GM18517 (cell line): Measurements from ENCODE around the gene BBIP1.

Experiments
- ATAC-seq: cut with Tn5 transposase; IDR thresholded peaks from one replicate; pipeline ENCODE4 v1.9.1; 2021; ENCODE audit warnings: mild to moderate bottlenecking, moderate library complexity; ENCODE audit not compliant: unreplicated experiment

Gene BBIP1

GRCh38 chr10:110864662-110865140 lies 54.3 kb downstream of the BBIP1 start:
- peak; percentile 75 for ATAC-seq

DNA sequence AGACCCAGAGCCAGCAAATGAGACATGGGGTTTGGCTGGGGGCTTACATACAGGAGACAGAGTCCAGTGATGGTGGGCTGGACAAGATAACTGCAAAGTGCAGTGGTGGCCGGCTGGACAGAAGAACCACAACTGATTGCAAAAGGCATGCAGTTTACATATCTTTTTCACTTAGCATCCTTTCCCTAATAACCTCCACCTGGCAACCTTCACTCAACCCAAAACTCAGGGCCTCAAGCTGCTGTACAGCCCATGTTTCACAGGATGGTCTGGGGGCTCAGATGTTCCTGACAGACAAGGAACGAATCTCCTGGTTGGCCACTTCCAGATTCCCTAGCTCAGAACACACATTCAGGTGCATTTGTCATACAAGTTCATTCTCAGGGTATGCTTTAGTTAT lies 55.0 kb downstream of the BBIP1 start:
- ATAC-seq, result no peak

DNA sequence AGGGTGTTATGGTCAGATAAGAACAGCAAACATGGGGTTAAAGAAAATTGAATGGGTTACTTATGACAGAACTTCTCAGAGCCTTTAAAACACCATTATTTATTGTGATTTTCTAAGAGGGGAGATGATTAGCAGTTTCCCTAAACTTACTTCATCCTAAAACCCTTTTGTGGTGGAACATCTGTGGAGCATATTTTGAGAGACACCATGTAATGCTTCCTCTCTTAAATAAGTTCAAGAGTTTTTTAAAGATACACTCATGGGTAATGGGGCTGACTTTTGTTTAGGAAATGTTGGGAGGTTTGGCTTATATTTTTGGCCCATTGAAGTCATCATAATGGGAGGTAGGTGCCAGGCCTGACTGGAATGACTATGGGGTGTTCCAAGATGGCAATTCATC lies 55.6 kb downstream of the BBIP1 start:
- no peak for ATAC-seq

- ATAC-seq, result no peak
Measured at GRCh38 chr10:110862961-110863360, 56.0 kb downstream of the BBIP1 start.

GRCh38 chr10:110861930-110862649 lies 56.9 kb downstream of the BBIP1 start:
- no peak for ATAC-seq

DNA sequence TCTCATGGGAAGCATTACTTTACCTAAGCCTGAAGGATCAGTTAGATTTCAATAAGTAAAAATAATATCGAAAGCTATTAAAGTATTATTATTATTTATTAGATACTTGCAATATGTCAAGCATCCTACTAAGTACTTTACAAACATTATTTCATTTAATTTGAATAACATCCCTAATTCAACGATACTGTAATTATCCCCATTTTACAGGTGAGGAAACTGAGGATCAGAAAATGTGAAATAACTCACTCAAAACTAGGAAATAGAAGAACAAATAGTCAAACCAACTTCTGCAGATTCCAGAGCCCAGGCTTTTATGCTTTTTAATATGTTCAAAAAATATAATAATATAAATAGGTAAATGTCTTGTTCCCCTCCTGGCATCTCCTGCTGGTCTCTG lies 57.5 kb downstream of the BBIP1 start:
- no peak for ATAC-seq

GRCh38 chr10:110860576-110861241 lies 58.3 kb downstream of the BBIP1 start:
- ATAC-seq, result peak; percentile 42

- no peak for ATAC-seq
Measured at GRCh38 chr10:110859973-110860376, 59.0 kb downstream of the BBIP1 start.

DNA sequence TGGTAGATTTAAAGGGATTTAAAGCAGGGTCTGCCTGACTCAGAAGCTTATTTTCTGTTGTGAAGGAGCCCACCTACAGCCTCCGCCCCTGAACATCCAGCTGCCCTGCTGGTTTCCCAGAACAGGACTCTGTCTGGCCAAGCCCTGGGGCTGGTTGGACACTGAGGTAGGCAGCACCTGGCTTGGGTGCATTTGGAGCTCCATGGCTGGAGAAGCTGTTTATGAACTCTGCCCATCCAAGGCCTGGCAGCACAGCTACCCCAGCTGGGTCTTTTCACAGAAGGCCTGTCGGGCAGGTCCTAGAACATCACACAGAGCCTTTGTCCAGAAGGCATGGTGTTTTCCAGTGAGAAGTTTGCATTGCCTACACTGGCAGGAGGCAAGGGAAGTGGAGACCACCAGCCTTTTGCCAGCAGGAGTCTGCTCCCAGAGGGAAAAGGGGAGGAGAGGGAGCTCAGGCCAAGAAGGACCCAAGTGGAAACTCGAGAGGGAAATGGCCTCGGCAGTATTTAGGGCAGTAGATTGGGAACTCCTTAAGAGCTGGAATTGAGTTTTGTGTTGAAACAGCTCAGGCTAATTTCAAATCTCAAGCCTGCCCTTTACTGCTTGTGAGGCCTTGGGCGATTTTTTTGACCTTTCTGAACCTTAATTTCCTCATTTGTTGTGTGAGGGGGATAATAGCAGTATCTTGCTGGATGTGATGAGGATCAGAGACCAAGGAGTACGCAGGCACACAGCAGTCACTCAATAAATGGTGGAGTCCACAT lies 59.6 kb downstream of the BBIP1 start:
- ATAC-seq, result no peak

DNA sequence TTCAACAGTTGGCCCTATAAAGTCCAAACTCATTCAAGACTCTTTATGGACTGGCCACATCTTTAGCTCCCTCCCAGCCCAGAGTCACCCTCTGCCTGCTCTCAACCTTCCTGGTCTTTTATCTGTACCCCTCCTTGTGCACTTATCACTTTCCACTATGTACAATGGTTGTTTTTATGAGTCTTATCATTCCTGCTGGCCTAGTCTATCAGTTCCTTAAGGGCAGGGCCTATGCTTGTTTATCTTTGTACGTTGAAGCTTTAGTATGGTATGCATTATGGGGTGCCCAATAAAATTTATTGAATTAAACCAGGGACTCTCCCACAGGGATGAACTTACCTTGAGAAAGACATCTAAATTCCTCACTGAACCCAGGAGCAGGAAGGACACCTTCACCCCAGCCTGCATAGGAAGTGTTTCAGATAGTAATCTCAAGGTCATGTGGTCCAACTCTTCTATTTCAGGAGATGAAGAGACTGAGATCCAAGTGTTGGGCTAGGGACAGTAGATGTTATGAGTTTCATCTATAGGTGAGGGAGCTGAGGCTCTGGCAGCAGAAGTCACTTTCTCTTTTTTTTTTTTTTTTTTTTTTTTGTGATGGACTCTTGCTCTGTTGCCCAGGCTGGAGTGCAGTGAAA lies 60.6 kb downstream of the BBIP1 start:
- no peak for ATAC-seq

GRCh38 chr10:110857265-110858171 lies 61.5 kb downstream of the BBIP1 start:
- no peak for ATAC-seq

DNA sequence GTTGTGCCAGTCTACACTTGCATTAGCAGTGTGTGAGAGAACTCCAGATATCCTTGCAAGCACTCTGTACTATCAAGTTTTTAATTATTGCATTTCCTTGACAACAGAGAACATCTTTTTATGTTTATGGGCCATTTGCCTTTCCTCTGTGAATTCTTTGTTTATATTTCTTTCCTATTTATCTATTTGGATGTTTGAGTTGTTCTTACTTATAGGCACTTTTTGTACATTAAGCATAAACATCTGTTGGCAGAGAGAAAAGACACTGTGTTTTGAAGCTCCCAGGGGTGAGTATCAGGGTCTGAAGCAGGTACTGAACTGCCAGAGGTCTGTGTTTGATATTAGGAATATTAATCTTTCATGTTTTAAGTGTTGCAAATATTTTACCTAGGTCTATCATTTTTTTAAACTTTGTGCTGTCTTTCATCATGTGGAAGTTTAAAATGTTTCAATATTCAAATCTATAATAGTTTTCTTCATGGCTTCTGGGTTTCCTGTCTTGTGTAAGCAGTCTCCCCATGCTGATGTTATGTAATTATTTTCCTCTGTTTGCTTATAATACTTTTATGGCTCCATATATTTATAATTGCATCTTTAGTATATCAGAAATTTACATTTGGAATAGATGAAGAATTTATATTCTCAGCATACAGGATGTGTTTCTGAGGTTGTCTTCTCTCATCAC lies 64.9 kb downstream of the BBIP1 start:
- no peak for ATAC-seq

GRCh38 chr10:110852947-110853346 lies 66.0 kb downstream of the BBIP1 start:
- ATAC-seq, result no peak

- no peak for ATAC-seq
Measured at GRCh38 chr10:110852255-110852896, 66.6 kb downstream of the BBIP1 start.

DNA sequence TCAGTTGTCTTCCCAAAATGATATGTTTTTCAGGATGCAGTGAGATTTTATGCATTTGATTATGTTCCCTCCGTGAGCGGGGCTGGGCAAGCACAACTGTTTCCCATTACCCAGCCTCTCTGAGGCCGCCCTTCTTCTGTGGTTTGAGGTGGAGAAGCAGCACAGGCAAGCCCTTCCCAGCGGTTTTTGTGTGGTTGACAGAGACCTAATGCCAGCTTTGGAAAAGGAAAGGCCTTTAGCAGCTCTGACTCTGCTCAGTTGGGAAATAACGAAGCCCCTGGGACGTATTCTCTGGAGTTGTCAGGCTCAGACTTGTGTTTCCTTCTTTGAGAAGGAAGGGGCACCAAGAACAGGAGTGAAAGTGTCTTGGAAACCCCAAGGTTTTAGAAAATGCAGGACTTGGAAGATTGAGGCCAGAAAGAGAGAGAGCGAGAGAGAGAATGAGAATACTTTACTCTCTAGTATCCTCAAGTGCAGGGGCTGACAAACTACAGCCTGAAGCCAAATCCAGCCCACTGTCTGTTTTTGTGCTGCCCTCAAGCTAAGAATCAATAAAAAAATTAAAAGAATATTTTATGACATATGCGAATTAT lies 67.9 kb downstream of the BBIP1 start:
- ATAC-seq, result no peak

DNA sequence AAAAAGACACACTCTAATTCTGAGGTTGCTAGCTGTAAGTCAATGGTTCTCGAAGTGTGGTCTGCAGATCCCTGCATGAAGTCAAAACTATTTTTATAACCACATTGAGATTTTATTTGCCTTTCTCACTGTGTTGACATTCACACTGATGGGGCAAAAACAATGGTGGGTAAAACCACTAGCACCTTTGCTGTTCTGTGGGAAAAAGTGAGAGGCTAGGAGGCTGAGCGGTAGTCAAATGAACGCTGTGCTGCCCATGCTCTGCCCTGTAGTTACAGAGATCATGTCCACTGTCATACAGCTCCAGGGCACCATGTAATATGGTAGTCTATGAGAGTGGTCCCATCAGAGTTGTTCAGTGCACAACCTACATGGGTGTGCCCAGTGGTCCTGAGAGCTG lies 68.9 kb downstream of the BBIP1 start:
- ATAC-seq, result no peak
